HepG2 (cell line): ENCODE measurements around the gene SLC2A10. TPM values are rescaled to one million over a fixed set of nuclear protein-coding genes. Genes with fewer than 3 reads are reported as not detected.

Experiments used
- AKNA ChIP-seq: sonication (generic); formaldehyde crosslinking; IDR thresholded peaks from 2 replicates; pipeline ENCODE4 v1.4.0; 2020; ENCODE audit warnings: missing genetic modification reagents, borderline replicate concordance
- CHD2 ChIP-seq: IDR thresholded peaks from 2 replicates; pipeline ENCODE4 v1.6.1; 2011; ENCODE audit warnings: low read depth, low read length, improper control_type of control experiment
- DMAP1 ChIP-seq: IDR thresholded peaks from 2 replicates; pipeline ENCODE4 v1.6.1; 2016
- GMEB2 ChIP-seq: IDR thresholded peaks from 2 replicates; pipeline ENCODE4 v1.6.1; 2016; ENCODE audit warnings: missing biosample characterization, missing genetic modification reagents, low read depth
- HMGXB4 ChIP-seq, 2 experiments: sonication (generic) in 1 of 2; formaldehyde crosslinking in 1 of 2; IDR thresholded peaks; 2 replicates each; pipeline versions ENCODE4 v1.4.0 to v1.6.1; 2018 to 2020; ENCODE audit warnings: missing genetic modification reagents in 2 of 2, borderline replicate concordance in 1 of 2, low read depth in 1 of 2, mild to moderate bottlenecking in 1 of 2, missing biosample characterization in 1 of 2
- NCOA1 ChIP-seq: sonication (generic); formaldehyde crosslinking; IDR thresholded peaks from 2 replicates; pipeline ENCODE4 v1.9.0; 2021; ENCODE audit warnings: missing genetic modification reagents
- NR2C2 ChIP-seq: sonication (generic); formaldehyde crosslinking; IDR thresholded peaks from 2 replicates; pipeline ENCODE4 v1.4.0; 2020; ENCODE audit warnings: missing genetic modification reagents, mild to moderate bottlenecking, moderate library complexity, borderline replicate concordance
- ZBTB40 ChIP-seq, 2 experiments: fragments of 450-650 bp in 1 of 2; sonication (generic) in 1 of 2; formaldehyde crosslinking in 1 of 2; IDR thresholded peaks; 2 replicates each; pipeline versions ENCODE4 v1.6.1 to v1.8.0; 2016 to 2022; ENCODE audit warnings: antibody characterized with exemption in 1 of 2, mild to moderate bottlenecking in 1 of 2, missing genetic modification reagents in 1 of 2
- ZNF230 ChIP-seq: sonication (generic); formaldehyde crosslinking; IDR thresholded peaks from 2 replicates; pipeline ENCODE4 v1.4.0; 2020; ENCODE audit warnings: mild to moderate bottlenecking, missing genetic modification reagents
- polyA plus RNA-seq, 8 experiments: library from polyadenylated mRNA; depleted of rRNA in 3 of 8; stranded (reverse) in 7 of 8; unstranded in 1 of 8; fragments of >200 nt; fragmentation: Illumina TruSeq in 4 of 8; extraction: Trizol in 4 of 8; gene quantifications; 2 replicates each; pipeline versions ENCODE4 v1.2.1 to v1.2.3, GENCODE V29; 2011 to 2016; ENCODE audit warnings: low read depth in 4 of 8, missing spikeins in 1 of 8, mixed read lengths in 1 of 8; ENCODE audit not compliant: insufficient read depth in 1 of 8
- total RNA-seq, 5 experiments: library from RNA; depleted of rRNA; stranded (reverse); fragments of >200 nt; fragmentation: Illumina TruSeq; extraction: Trizol; gene quantifications; 2 replicates each; pipeline ENCODE4 v1.2.3, GENCODE V29; 2016; ENCODE audit warnings: low read depth in 1 of 5

Gene SLC2A10
- total and polyA plus RNA-seq, 2 of the 13 experiments (the other 11 are each of a cell fraction or from before 2014, with no cell fraction given), result 16.0 to 18.4 TPM

GRCh38 chr20:46674253-46675083, 35.0 kb upstream of the SLC2A10 start (continued):
- TF ChIP-seq NR2C2 (peak; percentile 76; the same call in 1 of the 2 replicates), CHD2 (no peak), AKNA (CRISPR knock-in tag) (no peak), ZNF230 (CRISPR knock-in tag) (0 out of 2 replicates have a peak, but pooled peaks have one; percentile 72), ZBTB40 (IDR thresholded peaks at IDR 0.05) (no peak), ZBTB40 (CRISPR knock-in tag; IDR thresholded peaks at IDR 0.05) (no peak; the same call in 1 of the 2 replicates), NCOA1 (peak; percentile 94), DMAP1 (peak; percentile 60; the same call in 1 of the 2 replicates), GMEB2 (no peak), HMGXB4 (CRISPR knock-in tag; IDR thresholded peaks at IDR 0.05; ENCODE audit: borderline replicate concordance in 1 of 2, low read depth in 1 of 2) (peak in 1 of 2 experiments; percentile 51; a peak in 1 of 4 replicates)
